Pons (tissue), 1 donor: ENCODE data around the gene TMEM221.
A peak's percentile ranks its signal among the peaks of the same experiment; 100 is the strongest.

ENCODE experiments used
- DNase-seq: peaks from one replicate; pipeline ENCODE4 v3.0.0-alpha.2; 2016; ENCODE audit warnings: low spot score

The TMEM221 gene

GRCh38 chr19:17405250-17406045, 43.0 kb downstream of the TMEM221 start, which contains the start of gene BST2:
Gene BST2 (minus strand): TSS chr19:17405630. CDS start chr19:17405575, 55 bp downstream.
- peak; percentile 80 for DNase-seq

- no peak for DNase-seq
These were observed 43.7 kb downstream of the TMEM221 start for GRCh38 chr19:17404621-17405249.

- no peak for DNase-seq
These were observed 44.5 kb downstream of the TMEM221 start for GRCh38 chr19:17404015-17404414.

GRCh38 chr19:17402982-17403855, 45.2 kb downstream of the TMEM221 start:
- no peak for DNase-seq

GRCh38 chr19:17401628-17402027, 46.8 kb downstream of the TMEM221 start:
- no peak for DNase-seq

GRCh38 chr19:17398902-17399527, 49.5 kb downstream of the TMEM221 start:
- DNase-seq, result no peak

- no peak for DNase-seq
These were observed 53.5 kb downstream of the TMEM221 start for GRCh38 chr19:17394891-17395415.

- no peak for DNase-seq
These were observed 54.6 kb downstream of the TMEM221 start, which contains the start of gene CCDC194 for GRCh38 chr19:17393914-17394313. Gene CCDC194 (minus strand): TSS chr19:17394196. CDS start chr19:17394158, 38 bp downstream.

GRCh38 chr19:17393002-17393401, 55.5 kb downstream of the TMEM221 start:
- no peak for DNase-seq

GRCh38 chr19:17391371-17392151, 56.9 kb downstream of the TMEM221 start:
- DNase-seq, result peak; percentile 29

GRCh38 chr19:17390665-17391370, 57.6 kb downstream of the TMEM221 start:
- peak; percentile 76 for DNase-seq

- DNase-seq, result no peak
These were observed 58.4 kb downstream of the TMEM221 start for GRCh38 chr19:17389957-17390664.

- DNase-seq, result no peak
These were observed 59.2 kb downstream of the TMEM221 start for GRCh38 chr19:17389288-17389687.

- DNase-seq, result no peak
These were observed 62.4 kb downstream of the TMEM221 start for GRCh38 chr19:17385878-17386611.
